Activated CD8-positive, alpha-beta memory T cell treated with anti-CD3 and anti-CD28 coated beads, Interleukin-2, amount 10 ng/mL, durations not matched to agents 7 days and 5 days (primary cell): ENCODE results near the gene ATP2A1. TPM values are rescaled to one million over a fixed set of nuclear protein-coding genes. Genes with fewer than 3 reads are reported as not detected.
A peak's percentile ranks its signal among the peaks of the same experiment; 100 is the strongest.

Experiments
- ATAC-seq: fragments of 150-1000 bp; cut with Tn5 transposase; one replicate; pipeline ENCODE4 v1.10.0; 2021; ENCODE audit warnings: moderate library complexity
- CTCF ChIA-PET: fragments of 350-600 bp; sonication (Branson Sonifier 250); formaldehyde crosslinking; loops from one replicate; lab custom pipeline; 2021; ENCODE audit warnings: antibody characterized with exemption; lab: Charles Lee
- DNase-seq: peaks from one replicate; pipeline ENCODE4 v3.0.0-alpha.2; 2020
- H3K27ac Mint-ChIP-seq: one replicate; pipeline ENCODE4 v1.8.0; 2021; ENCODE audit warnings: mild to moderate bottlenecking, mixed read lengths
- H3K27me3 Mint-ChIP-seq: one replicate; pipeline ENCODE4 v1.8.0; 2021; ENCODE audit warnings: mixed read lengths
- H3K36me3 Mint-ChIP-seq: one replicate; pipeline ENCODE4 v1.8.0; 2021; ENCODE audit warnings: mild to moderate bottlenecking, mixed read lengths
- H3K4me1 Mint-ChIP-seq: one replicate; pipeline ENCODE4 v1.8.0; 2021; ENCODE audit warnings: mixed read lengths
- H3K4me3 Mint-ChIP-seq: one replicate; pipeline ENCODE4 v1.8.0; 2021; ENCODE audit warnings: mild to moderate bottlenecking, moderate library complexity, mixed read lengths
- H3K9me3 Mint-ChIP-seq: one replicate; pipeline ENCODE4 v1.8.0; 2022; ENCODE audit warnings: low read depth, mixed read lengths
- total RNA-seq, 2 experiments: library from RNA; stranded (reverse); gene quantifications; one replicate each; pipeline ENCODE4 v1.2.3, GENCODE V29; 2021

ATP2A1 gene
- total RNA-seq, 2 experiments from 2014 or later, result 1.5 to 3.4 TPM

- Mint-ChIP-seq H3K27ac (no peak overlapping the region), H3K9me3 (no peaks in the 10 kb centered on the region)
- CTCF ChIA-PET, result interaction anchor here (0.7 kb wide), 1 partner anchor 49 kb away, joined by 3 read pairs; no protein-coding TSS in a partner anchor
Observed at GRCh38 chr16:28895609-28896008, 17.3 kb downstream of the ATP2A1 start.

GRCh38 chr16:28897826-28898225 lies 19.5 kb downstream of the ATP2A1 start:
- peaks cover 3% of the 10 kb centered on the region for H3K4me1 Mint-ChIP-seq

More at GRCh38 chr16:28895609-28896008, 17.3 kb downstream of the ATP2A1 start:
- no peaks in the 10 kb centered on the region for H3K27me3 Mint-ChIP-seq
- H3K4me1 Mint-ChIP-seq, result peaks cover 7% of the 10 kb centered on the region
- H3K4me3 Mint-ChIP-seq, result no peak overlapping the region
- H3K36me3 Mint-ChIP-seq, result no peaks in the 10 kb centered on the region
- no peak for DNase-seq
- no peak for ATAC-seq

GRCh38 chr16:28898266-28898665 lies 20.0 kb downstream of the ATP2A1 start:
- CTCF ChIA-PET, result no interaction called here
- DNase-seq (no peak), ATAC-seq (no peak)
- no peak overlapping the region for H3K27ac Mint-ChIP-seq
- no peaks in the 10 kb centered on the region for H3K36me3 Mint-ChIP-seq
- no peak overlapping the region for H3K4me3 Mint-ChIP-seq
- no peaks in the 10 kb centered on the region for H3K27me3 Mint-ChIP-seq
- H3K4me1 Mint-ChIP-seq, result peaks cover 3% of the 10 kb centered on the region
- no peaks in the 10 kb centered on the region for H3K9me3 Mint-ChIP-seq

More at GRCh38 chr16:28897826-28898225, 19.5 kb downstream of the ATP2A1 start:
- Mint-ChIP-seq H3K27me3 (no peaks in the 10 kb centered on the region), H3K9me3 (no peaks in the 10 kb centered on the region), H3K27ac (no peak overlapping the region), H3K4me3 (no peak overlapping the region), H3K36me3 (no peaks in the 10 kb centered on the region)
- CTCF ChIA-PET, result no interaction called here
- no peak for ATAC-seq
- no peak for DNase-seq

GRCh38 chr16:28898942-28899341 lies 20.7 kb downstream of the ATP2A1 start:
- no peak overlapping the region for H3K27ac Mint-ChIP-seq
- DNase-seq, result no peak
- H3K36me3 Mint-ChIP-seq, result no peaks in the 10 kb centered on the region
- no peaks in the 10 kb centered on the region for H3K9me3 Mint-ChIP-seq
- peaks cover 3% of the 10 kb centered on the region for H3K4me1 Mint-ChIP-seq
- CTCF ChIA-PET, result no interaction called here
- ATAC-seq, result no peak
- no peaks in the 10 kb centered on the region for H3K27me3 Mint-ChIP-seq
- H3K4me3 Mint-ChIP-seq, result no peak overlapping the region

- CTCF ChIA-PET, result interaction anchor here (1.0 to 1.1 kb wide), 2 partner anchors 11 to 45 kb away, joined by 3 to 4 read pairs; no protein-coding TSS in a partner anchor
- DNase-seq, result no peak
- Mint-ChIP-seq H3K27ac (no peak overlapping the region), H3K4me1 (peaks cover 3% of the 10 kb centered on the region), H3K4me3 (no peak overlapping the region), H3K9me3 (no peaks in the 10 kb centered on the region), H3K36me3 (no peaks in the 10 kb centered on the region), H3K27me3 (no peaks in the 10 kb centered on the region)
- peak; percentile 18 for ATAC-seq
Observed at GRCh38 chr16:28899882-28900590, 21.7 kb downstream of the ATP2A1 start.

GRCh38 chr16:28900601-28901000 lies 22.3 kb downstream of the ATP2A1 start:
- ATAC-seq (no peak), DNase-seq (no peak)
- H3K36me3 Mint-ChIP-seq, result no peaks in the 10 kb centered on the region
- peaks cover 3% of the 10 kb centered on the region for H3K4me1 Mint-ChIP-seq
- CTCF ChIA-PET, result interaction anchor here (1.0 kb wide), 1 partner anchor 11 kb away, joined by 3 read pairs; no protein-coding TSS in a partner anchor
- no peaks in the 10 kb centered on the region for H3K9me3 Mint-ChIP-seq
- H3K4me3 Mint-ChIP-seq, result no peak overlapping the region
- H3K27me3 Mint-ChIP-seq, result no peaks in the 10 kb centered on the region
- no peak overlapping the region for H3K27ac Mint-ChIP-seq

GRCh38 chr16:28901862-28902261 lies 23.6 kb downstream of the ATP2A1 start:
- Mint-ChIP-seq H3K4me3 (no peak overlapping the region), H3K27ac (no peak overlapping the region), H3K36me3 (no peaks in the 10 kb centered on the region), H3K4me1 (peaks cover 3% of the 10 kb centered on the region), H3K9me3 (no peaks in the 10 kb centered on the region), H3K27me3 (no peaks in the 10 kb centered on the region)
- DNase-seq, result no peak
- CTCF ChIA-PET, result interaction anchor here (1.1 kb wide), 1 partner anchor 43 kb away, joined by 3 read pairs; no protein-coding TSS in a partner anchor
- no peak for ATAC-seq

GRCh38 chr16:28902909-28903308 lies 24.6 kb downstream of the ATP2A1 start:
- Mint-ChIP-seq H3K27ac (no peak overlapping the region), H3K9me3 (no peaks in the 10 kb centered on the region), H3K27me3 (no peaks in the 10 kb centered on the region), H3K4me1 (peaks cover 3% of the 10 kb centered on the region), H3K4me3 (no peak overlapping the region), H3K36me3 (no peaks in the 10 kb centered on the region)
- DNase-seq (no peak), ATAC-seq (no peak)
- CTCF ChIA-PET, result no interaction called here

GRCh38 chr16:28903344-28904042 lies 25.2 kb downstream of the ATP2A1 start:
- no peak for DNase-seq
- no peaks in the 10 kb centered on the region for H3K27me3 Mint-ChIP-seq
- CTCF ChIA-PET, result no interaction called here

GRCh38 chr16:28904363-28904762 lies 26.1 kb downstream of the ATP2A1 start:
- ATAC-seq (no peak), DNase-seq (no peak)
- Mint-ChIP-seq H3K27ac (no peak overlapping the region), H3K36me3 (no peaks in the 10 kb centered on the region), H3K9me3 (no peaks in the 10 kb centered on the region), H3K4me1 (peaks cover 3% of the 10 kb centered on the region), H3K27me3 (no peaks in the 10 kb centered on the region), H3K4me3 (no peak overlapping the region)
- CTCF ChIA-PET, result no interaction called here

More at GRCh38 chr16:28903344-28904042, 25.2 kb downstream of the ATP2A1 start:
- no peak for ATAC-seq
- Mint-ChIP-seq H3K4me1 (peaks cover 3% of the 10 kb centered on the region), H3K4me3 (no peak overlapping the region), H3K27ac (no peak overlapping the region), H3K9me3 (no peaks in the 10 kb centered on the region), H3K36me3 (no peaks in the 10 kb centered on the region)

- H3K4me3 Mint-ChIP-seq, result no peak overlapping the region
- H3K9me3 Mint-ChIP-seq, result no peaks in the 10 kb centered on the region
- no peak for ATAC-seq
- no peak for DNase-seq
- H3K36me3 Mint-ChIP-seq, result no peaks in the 10 kb centered on the region
- H3K27me3 Mint-ChIP-seq, result no peaks in the 10 kb centered on the region
- no peak overlapping the region for H3K27ac Mint-ChIP-seq
- peaks cover 3% of the 10 kb centered on the region for H3K4me1 Mint-ChIP-seq
- CTCF ChIA-PET, result no interaction called here
Observed at GRCh38 chr16:28904828-28905227, 26.5 kb downstream of the ATP2A1 start.

GRCh38 chr16:28905229-28905754 lies 27.0 kb downstream of the ATP2A1 start:
- Mint-ChIP-seq H3K36me3 (no peaks in the 10 kb centered on the region), H3K27me3 (no peaks in the 10 kb centered on the region), H3K4me3 (no peak overlapping the region), H3K9me3 (no peaks in the 10 kb centered on the region), H3K27ac (no peak overlapping the region), H3K4me1 (no peaks in the 10 kb centered on the region)
- no peak for ATAC-seq
- CTCF ChIA-PET, result no interaction called here
- no peak for DNase-seq

GRCh38 chr16:28905800-28906372 lies 27.6 kb downstream of the ATP2A1 start:
- ATAC-seq (no peak), DNase-seq (no peak)
- Mint-ChIP-seq H3K4me1 (no peaks in the 10 kb centered on the region), H3K36me3 (no peaks in the 10 kb centered on the region), H3K27ac (no peak overlapping the region), H3K4me3 (no peak overlapping the region), H3K9me3 (no peaks in the 10 kb centered on the region), H3K27me3 (no peaks in the 10 kb centered on the region)
- CTCF ChIA-PET, result no interaction called here
